ENCODE measurements around the gene TTC38. TPM values are rescaled to one million over a fixed set of nuclear protein-coding genes. Genes with fewer than 3 reads are reported as not detected.
"Not testable (repeated sequence)": the region's sequence is repeated elsewhere in the genome, so short reads cannot be mapped to it uniquely, and the experiment has no call there.

TTC38 gene
- total and polyA plus RNA-seq, 7 donors = 9.9 to 19.5 (median 13.4) TPM

DNA sequence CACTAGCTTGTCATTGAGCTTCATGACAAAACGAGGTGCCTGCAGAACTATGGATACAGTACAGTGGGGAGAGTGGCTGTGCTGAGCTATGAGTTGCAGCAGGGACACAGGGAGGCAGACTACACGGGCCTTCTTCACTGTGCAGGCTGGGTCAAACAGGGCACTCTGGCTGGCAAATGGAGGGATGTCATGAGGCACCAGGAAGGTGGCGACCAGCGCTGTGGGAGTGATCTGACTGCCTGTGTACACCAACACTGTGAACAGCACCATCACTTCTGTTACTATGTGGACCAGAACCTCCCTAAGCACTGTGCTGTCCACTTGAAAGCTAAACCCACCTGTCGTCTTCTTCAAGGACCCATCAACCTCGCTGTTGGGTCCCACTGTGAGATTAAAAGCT lies 7.8 kb upstream of the TTC38 start:
- Histone ChIP-seq H3K4me1 (peaks cover 15% of the 10 kb centered on the region), H3K36me3 (ENCODE audit: insufficient read depth in 1 of 2, low read depth in 1 of 2) (no peaks in the 10 kb centered on the region), H3K9me3 (no peaks in the 10 kb centered on the region), H3K27me3 (ENCODE audit: insufficient read depth in 3 of 3, low read length in 2 of 3) (no peaks in the 10 kb centered on the region), H3K27ac (no peak overlapping the region), H3K4me3 (no peak overlapping the region)
- WGBS, 3 donors = 83 to 90% (median 86%) methylated on average over 6 of the region's 6 CpGs
- intact Hi-C loops (cut with DNase I) = no loop called here
- ATAC-seq (no peak), DNase-seq (peak in 1 of 2 donors; percentile 12)
- TF ChIP-seq, protein P1, sequence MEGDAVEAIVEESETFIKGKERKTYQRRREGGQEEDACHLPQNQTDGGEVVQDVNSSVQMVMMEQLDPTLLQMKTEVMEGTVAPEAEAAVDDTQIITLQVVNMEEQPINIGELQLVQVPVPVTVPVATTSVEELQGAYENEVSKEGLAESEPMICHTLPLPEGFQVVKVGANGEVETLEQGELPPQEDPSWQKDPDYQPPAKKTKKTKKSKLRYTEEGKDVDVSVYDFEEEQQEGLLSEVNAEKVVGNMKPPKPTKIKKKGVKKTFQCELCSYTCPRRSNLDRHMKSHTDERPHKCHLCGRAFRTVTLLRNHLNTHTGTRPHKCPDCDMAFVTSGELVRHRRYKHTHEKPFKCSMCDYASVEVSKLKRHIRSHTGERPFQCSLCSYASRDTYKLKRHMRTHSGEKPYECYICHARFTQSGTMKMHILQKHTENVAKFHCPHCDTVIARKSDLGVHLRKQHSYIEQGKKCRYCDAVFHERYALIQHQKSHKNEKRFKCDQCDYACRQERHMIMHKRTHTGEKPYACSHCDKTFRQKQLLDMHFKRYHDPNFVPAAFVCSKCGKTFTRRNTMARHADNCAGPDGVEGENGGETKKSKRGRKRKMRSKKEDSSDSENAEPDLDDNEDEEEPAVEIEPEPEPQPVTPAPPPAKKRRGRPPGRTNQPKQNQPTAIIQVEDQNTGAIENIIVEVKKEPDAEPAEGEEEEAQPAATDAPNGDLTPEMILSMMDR (IDR thresholded peaks at IDR 0.05) = no peak

DNA sequence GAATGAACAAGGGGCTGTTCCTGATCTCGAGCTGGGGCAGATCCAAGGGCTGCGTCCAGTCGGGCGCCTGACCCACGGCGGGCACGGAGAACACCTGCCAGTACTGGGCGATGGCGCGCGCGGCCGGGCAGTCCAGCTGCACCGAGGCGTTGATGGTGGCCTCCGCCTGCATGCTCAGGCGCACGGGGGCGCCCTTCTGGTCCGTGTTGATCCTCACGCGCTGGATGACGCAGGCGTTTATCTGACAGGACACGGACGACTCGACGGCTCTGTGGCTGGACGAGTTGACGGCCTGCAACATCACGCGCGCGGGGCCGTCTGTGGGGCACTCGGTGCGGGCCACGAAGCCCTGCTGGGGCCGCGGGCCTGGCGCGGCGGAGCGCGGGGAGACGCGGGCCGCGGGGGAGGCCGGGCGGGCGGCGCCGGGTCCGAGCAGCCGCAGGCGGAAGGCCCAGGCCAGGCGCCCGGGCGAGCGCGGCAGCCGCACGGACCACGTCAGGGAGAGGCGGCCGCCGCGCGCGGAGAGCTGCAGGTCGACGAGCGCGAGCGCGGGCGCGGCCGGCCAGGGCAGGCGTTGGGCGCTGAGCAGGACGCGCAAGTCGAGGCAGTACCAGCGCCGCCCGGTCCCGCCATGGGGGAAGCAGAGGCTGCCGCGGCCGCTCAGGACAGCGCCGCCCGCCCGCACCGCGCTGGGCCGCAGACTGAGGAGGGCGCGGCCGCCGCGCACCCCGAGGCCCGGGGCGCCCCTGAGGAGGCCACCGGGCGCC lies 5.2 kb upstream of the TTC38 start:
- DNase-seq (peak; percentile 77 to 85), ATAC-seq (peak; percentile 30 to 77 (median 74))
- Histone ChIP-seq H3K9me3 (no peaks in the 10 kb centered on the region), H3K27ac (no peak overlapping the region), H3K27me3 (ENCODE audit: insufficient read depth in 3 of 3, low read length in 2 of 3) (no peaks in the 10 kb centered on the region), H3K4me1 (peaks cover 10% of the 10 kb centered on the region), H3K4me3 (peak overlapping the region; percentile 49), H3K36me3 (ENCODE audit: insufficient read depth in 1 of 2, low read depth in 1 of 2) (no peaks in the 10 kb centered on the region)
- 6 to 13% (median 8%) methylated on average over 55 to 109 of the region's 109 CpGs for WGBS, 3 donors
- TF ChIP-seq, protein P1 (IDR thresholded peaks at IDR 0.05) = peak; percentile 21
- intact Hi-C loops (cut with DNase I) = no loop called here

DNA sequence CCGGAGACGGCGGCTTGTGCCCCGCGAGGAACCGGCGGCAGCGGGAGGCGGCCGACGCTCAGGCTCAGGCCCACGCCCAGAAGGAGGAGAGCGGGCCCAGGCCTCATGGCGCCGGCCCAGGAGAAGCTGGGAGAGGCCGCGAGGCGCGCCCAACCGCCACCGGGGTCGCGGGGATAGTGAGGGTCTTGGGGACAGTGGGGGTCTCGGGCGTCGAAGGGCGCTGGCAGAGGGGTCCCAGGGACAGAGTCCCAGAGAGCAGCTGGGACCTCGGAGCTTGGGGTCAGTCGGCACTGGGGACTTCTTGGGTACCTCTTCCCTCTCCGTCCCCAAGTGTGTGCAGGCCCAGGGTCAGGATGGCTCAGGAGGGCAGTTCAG lies 4.6 kb upstream of the TTC38 start, which contains the start of gene PKDREJ:
Gene PKDREJ, minus strand, starts transcription at position 128 of the 375 bp plus-strand sequence. Its CDS starts 21 bp downstream, at position 107.
- H3K4me3 ChIP-seq = peak within 1 kb of the TSS; percentile 49
- H3K36me3 ChIP-seq (ENCODE audit: insufficient read depth in 1 of 2, low read depth in 1 of 2) = no peaks in the 10 kb centered on the region
- no peak for ATAC-seq
- no peaks in the 10 kb centered on the region for H3K9me3 ChIP-seq
- intact Hi-C loops (cut with DNase I) = no loop called here
- H3K27ac ChIP-seq = no peak within 1 kb of the TSS
- H3K27me3 ChIP-seq (ENCODE audit: insufficient read depth in 3 of 3, low read length in 2 of 3) = no peaks in the 10 kb centered on the region
- peak in 1 of 2 donors; percentile 50 for DNase-seq
- 46 to 74% (median 52%) methylated on average over 18 to 30 of the region's 30 CpGs for WGBS, 3 donors
- peaks cover 12% of the 10 kb centered on the region for H3K4me1 ChIP-seq
- TF ChIP-seq, protein P1 (IDR thresholded peaks at IDR 0.05) = peak; percentile 6

DNA sequence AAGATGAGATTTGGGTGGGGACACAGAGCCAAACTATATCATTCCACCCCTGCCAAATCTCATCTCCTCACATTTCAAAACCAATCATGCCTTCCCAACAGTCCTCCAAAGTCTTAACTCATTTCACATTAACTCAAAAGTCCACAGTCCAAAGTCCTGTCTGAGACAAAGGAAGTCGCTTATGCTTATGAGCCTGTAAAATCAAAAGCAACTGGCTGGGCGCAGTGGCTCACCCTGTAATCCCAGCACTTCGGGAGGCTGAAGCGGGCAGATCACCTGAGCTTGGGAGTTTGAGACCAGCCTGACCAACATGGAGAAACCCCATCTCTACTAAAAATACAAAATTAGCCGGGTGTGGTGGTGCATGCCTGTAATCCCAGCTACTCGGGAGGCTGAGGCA lies 3.3 kb upstream of the TTC38 start:
- H3K36me3 ChIP-seq (ENCODE audit: insufficient read depth in 1 of 2, low read depth in 1 of 2); ATAC-seq; H3K27ac ChIP-seq; intact Hi-C loops (cut with DNase I); DNase-seq; H3K4me3 ChIP-seq; H3K9me3 ChIP-seq; H3K27me3 ChIP-seq (ENCODE audit: insufficient read depth in 3 of 3, low read length in 2 of 3): not testable (repeated sequence)
- H3K4me1 ChIP-seq = peaks cover 25% of the 10 kb centered on the region
- WGBS, 3 donors = 93 to 98% (median 98%) methylated on average over 5 to 6 of the region's 6 CpGs

DNA sequence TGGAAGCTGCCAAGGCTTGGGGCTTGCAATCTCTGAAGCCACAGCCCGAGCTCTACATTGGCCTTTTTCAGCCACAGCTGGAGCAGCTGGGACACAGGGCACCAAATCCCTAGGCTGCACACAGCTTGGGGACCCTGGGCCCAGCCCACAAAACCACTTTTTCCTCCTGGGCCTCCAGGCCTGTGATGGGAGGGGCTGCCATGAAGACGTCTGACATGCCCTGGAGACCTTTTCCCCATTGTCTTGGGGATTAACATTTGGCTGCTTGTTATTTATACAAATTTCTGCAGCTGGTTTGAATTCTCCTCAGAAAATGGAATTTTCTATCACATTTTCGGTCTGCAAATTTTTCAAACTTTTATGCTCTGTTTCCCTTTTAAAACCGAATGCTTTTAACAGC lies 2.2 kb upstream of the TTC38 start:
- intact Hi-C loops (cut with DNase I); ATAC-seq; H3K27me3 ChIP-seq (ENCODE audit: insufficient read depth in 3 of 3, low read length in 2 of 3); H3K36me3 ChIP-seq (ENCODE audit: insufficient read depth in 1 of 2, low read depth in 1 of 2); H3K27ac ChIP-seq; H3K4me3 ChIP-seq; H3K9me3 ChIP-seq: not testable (repeated sequence)
- peak in 1 of 2 donors; percentile 11 for DNase-seq
- WGBS, 3 donors = 78 to 83% (median 81%) methylated on average over 4 of the region's 4 CpGs
- peaks cover 29% of the 10 kb centered on the region for H3K4me1 ChIP-seq
